Endothelial cell of umbilical vein (primary cell): ENCODE measurements around the gene LEMD1.

Source experiments
- CTCF ChIP-seq, 2 donors: IDR thresholded peaks; 1 replicate in 1 of 2; 2 replicates in 1 of 2; pipeline ENCODE4 v1.5.1; 2011; ENCODE audit warnings: low read length in 2 of 2, mild to moderate bottlenecking in 2 of 2, moderate library complexity in 2 of 2, control low read depth in 1 of 2, inconsistent platforms in 1 of 2, low read depth in 1 of 2; ENCODE audit not compliant: insufficient read depth in 1 of 2; ENCODE audit errors: extremely low read depth in 1 of 2
- EZH2 ChIP-seq: IDR thresholded peaks from 2 replicates; pipeline ENCODE4 v1.6.1; 2012; ENCODE audit warnings: borderline replicate concordance, low read depth, mild to moderate bottlenecking, moderate library complexity, low read length, inconsistent platforms; ENCODE audit not compliant: severe bottlenecking
- FOS ChIP-seq: IDR thresholded peaks from 2 replicates; pipeline ENCODE4 v1.6.1; 2011; ENCODE audit warnings: mild to moderate bottlenecking, low read length, moderate library complexity, borderline replicate concordance; ENCODE audit not compliant: insufficient read depth
- GATA2 ChIP-seq: IDR thresholded peaks from 2 replicates; pipeline ENCODE4 v1.7.0; 2011; ENCODE audit warnings: low read depth, mild to moderate bottlenecking, moderate library complexity, mixed read lengths, low read length; ENCODE audit not compliant: insufficient read length, insufficient read depth
- JUN ChIP-seq: IDR thresholded peaks from 2 replicates; pipeline ENCODE4 v1.6.1; 2011; ENCODE audit warnings: borderline replicate concordance, low read depth; ENCODE audit not compliant: insufficient read length, insufficient read depth
- POLR2A ChIP-seq: IDR thresholded peaks from 2 replicates; pipeline ENCODE4 v1.6.1; 2012; ENCODE audit warnings: low read depth, mild to moderate bottlenecking, control low read depth, low read length
- POLR2AphosphoS5 ChIP-seq: IDR thresholded peaks from 2 replicates; pipeline ENCODE4 v1.6.1; 2012; ENCODE audit warnings: low read depth, mild to moderate bottlenecking, control low read depth, low read length, moderate library complexity; ENCODE audit not compliant: insufficient read depth
- TF ChIP-seq, protein P1 (sequence below): IDR thresholded peaks from 2 replicates; pipeline ENCODE4 v1.6.1; 2011; ENCODE audit not compliant: insufficient read depth, insufficient read length

- TF ChIP-seq CTCF (IDR thresholded peaks at IDR 0.05; ENCODE audit: extremely low read depth in 1 of 2, insufficient read depth in 1 of 2, low read depth in 1 of 2, low read length in 2 of 2) (peak; percentile 52 to 54), JUN (no peak), POLR2A (no peak), EZH2 (no peak), POLR2AphosphoS5 (no peak), GATA2 (no peak), FOS (no peak)
- TF ChIP-seq, protein P1, sequence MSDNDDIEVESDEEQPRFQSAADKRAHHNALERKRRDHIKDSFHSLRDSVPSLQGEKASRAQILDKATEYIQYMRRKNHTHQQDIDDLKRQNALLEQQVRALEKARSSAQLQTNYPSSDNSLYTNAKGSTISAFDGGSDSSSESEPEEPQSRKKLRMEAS = no peak
Measured at GRCh38 chr1:205396967-205397616, 24.8 kb downstream of the LEMD1 start.
